Smooth muscle cell (in vitro differentiated cells): Measurements from ENCODE around the gene PTPRU. TPM values are rescaled to one million over a fixed set of nuclear protein-coding genes. Genes with fewer than 3 reads are reported as not detected.

Source experiments
- DNase-seq: peaks from one replicate; lab custom pipeline; 2025; ENCODE audit not compliant: unreplicated experiment; lab: John Stamatoyannopoulos, UW
- H2AFZ ChIP-seq: fragments of 200-600 bp; sonication (generic); 2 replicates; pipeline ENCODE4 v1.6.0; 2016; ENCODE audit warnings: antibody characterized with exemption, low read depth, mild to moderate bottlenecking
- H3F3A ChIP-seq: fragments of 200-600 bp; sonication (generic); 2 replicates; pipeline ENCODE4 v1.6.0; 2017; ENCODE audit warnings: antibody characterized with exemption, low read depth
- H3K27ac ChIP-seq: fragments of 200-600 bp; sonication (generic); 2 replicates; pipeline ENCODE4 v1.5.1; 2016; ENCODE audit warnings: low read depth, mild to moderate bottlenecking
- H3K27me3 ChIP-seq: fragments of 200-600 bp; sonication (generic); 2 replicates; pipeline ENCODE4 v1.6.1; 2016; ENCODE audit warnings: low read depth, mild to moderate bottlenecking
- H3K36me3 ChIP-seq: fragments of 200-600 bp; sonication (generic); 2 replicates; pipeline ENCODE4 v1.5.1; 2016; ENCODE audit warnings: low read depth
- H3K4me1 ChIP-seq: fragments of 200-600 bp; sonication (generic); 2 replicates; pipeline ENCODE4 v1.5.1; 2016; ENCODE audit warnings: low read depth
- H3K4me2 ChIP-seq: fragments of 200-600 bp; sonication (generic); 2 replicates; pipeline ENCODE4 v1.6.0; 2016; ENCODE audit warnings: mild to moderate bottlenecking
- H3K4me3 ChIP-seq: fragments of 200-600 bp; sonication (generic); 2 replicates; pipeline ENCODE4 v1.5.1; 2016; ENCODE audit warnings: mild to moderate bottlenecking
- H3K79me2 ChIP-seq: fragments of 200-600 bp; sonication (generic); 2 replicates; pipeline ENCODE4 v1.6.0; 2016; ENCODE audit warnings: low read depth, mild to moderate bottlenecking
- H3K9ac ChIP-seq: fragments of 200-600 bp; sonication (generic); 2 replicates; pipeline ENCODE4 v1.6.0; 2016; ENCODE audit warnings: low read depth
- H3K9me3 ChIP-seq: fragments of 200-600 bp; sonication (generic); replicated peaks from 2 replicates; pipeline ENCODE4 v1.5.1; 2016; ENCODE audit warnings: low read depth
- H4K20me1 ChIP-seq: fragments of 200-600 bp; sonication (generic); 2 replicates; pipeline ENCODE4 v1.6.0; 2016; ENCODE audit warnings: low read depth
- CTCF ChIP-seq: fragments of 200-600 bp; sonication (generic); IDR thresholded peaks from 2 replicates; pipeline ENCODE4 v1.5.1; 2017; ENCODE audit warnings: borderline replicate concordance, mild to moderate bottlenecking, antibody characterized with exemption; ENCODE audit not compliant: insufficient read depth, poor library complexity, severe bottlenecking
- WGBS: methylation state at CpG from one replicate; pipeline ENCODE4 v1.1.7; 2016; ENCODE audit warnings: low lambda C conversion rate; 5-methylcytosine and 5-hydroxymethylcytosine counted together
- polyA plus RNA-seq: library from polyadenylated mRNA; unstranded; fragments of >200 nt; fragmentation: Nextera tagmentation; extraction: Ambion mirVana; gene quantifications from 2 replicates; pipeline ENCODE4 v1.2.1, GENCODE V29; 2016
- total RNA-seq: library from RNA; depleted of rRNA; stranded (reverse); fragments of >200 nt; gene quantifications from 2 replicates; pipeline ENCODE4 v1.2.3, GENCODE V29; 2014

PTPRU gene
- total and polyA plus RNA-seq, 2 experiments from 2014 or later: 41.1 to 67.8 TPM

- Histone ChIP-seq H3K9ac (no peak overlapping the region), H3K4me1 (no peaks in the 10 kb centered on the region), H3K79me2 (no peaks in the 10 kb centered on the region), H3K27ac (no peak overlapping the region), H3K4me3 (no peak overlapping the region), H4K20me1 (no peaks in the 10 kb centered on the region), H3K4me2 (no peak overlapping the region), H3K27me3 (no peaks in the 10 kb centered on the region), H3K9me3 (no peaks in the 10 kb centered on the region), H3F3A (no peaks in the 10 kb centered on the region), H3K36me3 (no peaks in the 10 kb centered on the region), H2AFZ (no peak overlapping the region)
- no peak for TF ChIP-seq CTCF
- DNase-seq: no peak
- 90% methylated on average over 28 of the region's 28 CpGs for WGBS
Observed at GRCh38 chr1:29303201-29304024, 67.1 kb downstream of the PTPRU start.

DNA sequence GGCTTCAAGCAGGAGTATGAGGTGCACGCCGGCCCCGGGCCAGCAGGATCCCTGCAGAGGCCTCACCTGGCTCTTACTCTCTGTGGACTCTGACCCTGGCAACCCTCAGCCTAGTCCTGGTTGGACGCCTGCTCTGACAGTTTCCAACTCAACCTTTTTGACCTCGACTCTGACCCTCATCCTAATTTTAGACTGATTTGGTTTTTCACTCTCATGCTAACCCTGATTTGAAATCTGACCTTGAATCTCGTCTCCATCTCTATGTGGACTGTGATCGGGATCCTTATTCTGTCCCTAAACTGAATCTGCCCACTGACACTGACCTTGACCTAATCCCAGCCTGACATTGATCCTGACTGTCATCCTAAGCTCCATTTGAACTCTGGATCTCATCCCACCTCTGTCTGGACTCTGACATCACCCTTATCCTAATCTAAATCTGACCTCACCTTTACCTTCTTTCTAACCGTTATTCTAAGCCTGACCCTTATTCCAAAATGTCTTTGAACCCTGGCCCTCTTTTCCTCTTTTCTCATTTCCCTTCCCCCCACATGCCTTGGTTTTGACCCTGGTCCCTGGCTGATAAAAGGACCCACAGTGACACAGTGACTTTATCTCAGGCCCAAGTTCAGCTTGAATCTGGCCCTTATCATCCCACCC, 67.8 kb downstream of the PTPRU start:
- Histone ChIP-seq H3K27ac (no peak overlapping the region), H4K20me1 (no peaks in the 10 kb centered on the region), H2AFZ (no peak overlapping the region), H3K9me3 (no peaks in the 10 kb centered on the region), H3K4me1 (no peaks in the 10 kb centered on the region), H3K4me3 (no peak overlapping the region), H3K36me3 (no peaks in the 10 kb centered on the region), H3F3A (no peaks in the 10 kb centered on the region), H3K9ac (no peak overlapping the region), H3K27me3 (no peaks in the 10 kb centered on the region), H3K79me2 (no peaks in the 10 kb centered on the region), H3K4me2 (no peak overlapping the region)
- TF ChIP-seq CTCF: no peak
- WGBS: 93% methylated on average over 8 of the region's 8 CpGs
- DNase-seq: no peak

- WGBS: 86% methylated on average over 7 of the region's 7 CpGs
- no peak overlapping the region for H3K9ac ChIP-seq
- no peaks in the 10 kb centered on the region for H3F3A ChIP-seq
- no peaks in the 10 kb centered on the region for H3K9me3 ChIP-seq
- no peaks in the 10 kb centered on the region for H3K27me3 ChIP-seq
- H3K27ac ChIP-seq: no peak overlapping the region
- H3K4me2 ChIP-seq: no peak overlapping the region
- no peak for TF ChIP-seq CTCF
- no peak for DNase-seq
- no peaks in the 10 kb centered on the region for H3K79me2 ChIP-seq
- no peak overlapping the region for H3K4me3 ChIP-seq
- no peaks in the 10 kb centered on the region for H3K4me1 ChIP-seq
- H4K20me1 ChIP-seq: no peaks in the 10 kb centered on the region
- no peak overlapping the region for H2AFZ ChIP-seq
- no peaks in the 10 kb centered on the region for H3K36me3 ChIP-seq
Observed at GRCh38 chr1:29305943-29306342, 69.6 kb downstream of the PTPRU start.
